GM18526 (cell line): ENCODE measurements around the gene SNRNP25.

Experiments
- POLR2A ChIP-seq: IDR thresholded peaks from 3 replicates; pipeline ENCODE4 v1.6.1; 2011; ENCODE audit not compliant: insufficient read length; ENCODE audit errors: extremely low read depth

The SNRNP25 gene

GRCh38 chr16:62283-62967 lies 8.8 kb downstream of the SNRNP25 start:
- no peak for TF ChIP-seq POLR2A

GRCh38 chr16:62968-63391 lies 9.4 kb downstream of the SNRNP25 start:
- no peak for TF ChIP-seq POLR2A

GRCh38 chr16:63466-63865 lies 9.8 kb downstream of the SNRNP25 start:
- no peak for TF ChIP-seq POLR2A

GRCh38 chr16:63998-64913 lies 10.6 kb downstream of the SNRNP25 start:
- no peak for TF ChIP-seq POLR2A

- no peak for TF ChIP-seq POLR2A
Observed at GRCh38 chr16:64914-65255, 11.3 kb downstream of the SNRNP25 start.

- no peak for TF ChIP-seq POLR2A
Observed at GRCh38 chr16:65745-66144, 12.1 kb downstream of the SNRNP25 start.

GRCh38 chr16:66309-67182 lies 12.9 kb downstream of the SNRNP25 start:
- no peak for TF ChIP-seq POLR2A

GRCh38 chr16:67183-67791 lies 13.7 kb downstream of the SNRNP25 start:
- no peak for TF ChIP-seq POLR2A

- TF ChIP-seq POLR2A = no peak
Observed at GRCh38 chr16:67884-68789, 14.5 kb downstream of the SNRNP25 start.

GRCh38 chr16:69181-69580 lies 15.6 kb downstream of the SNRNP25 start:
- no peak for TF ChIP-seq POLR2A

GRCh38 chr16:71210-71539 lies 17.5 kb downstream of the SNRNP25 start:
- no peak for TF ChIP-seq POLR2A

GRCh38 chr16:71540-72401 lies 18.1 kb downstream of the SNRNP25 start:
- no peak for TF ChIP-seq POLR2A

- no peak for TF ChIP-seq POLR2A
Observed at GRCh38 chr16:72561-73548, 19.2 kb downstream of the SNRNP25 start, which contains the start of gene RHBDF1. Gene RHBDF1, minus strand, starts transcription at chr16:72631. Its CDS starts 7,616 bp downstream, at chr16:65015.
